ENCODE results near the gene ZFP57. TPM values are rescaled to one million over a fixed set of nuclear protein-coding genes. Genes with fewer than 3 reads are reported as not detected.

ZFP57 gene
- total and polyA plus RNA-seq, 2 experiments from 2014 or later = 0.59 to 0.84 TPM

DNA sequence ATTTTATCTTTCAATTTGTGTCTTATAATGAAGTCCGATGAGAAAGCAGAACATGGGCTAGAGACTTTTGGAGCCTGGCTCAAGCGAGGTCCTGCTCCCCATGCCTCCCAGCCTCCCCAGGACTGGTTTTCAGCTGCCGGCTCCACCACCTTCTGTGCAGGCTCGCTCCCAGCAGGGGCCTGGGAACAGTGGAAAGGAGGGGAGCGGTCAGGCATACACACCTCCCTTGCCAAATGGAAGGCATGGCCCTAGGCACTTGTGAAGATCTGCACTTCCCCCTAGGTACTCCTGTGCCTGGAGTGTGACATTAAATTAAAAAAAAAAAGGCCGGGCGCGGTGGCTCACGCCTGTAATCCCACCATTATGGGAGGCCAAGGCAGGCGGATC is 28.8 kb downstream of the ZFP57 start:
- H4K20me1 ChIP-seq (replicated peaks; ENCODE audit: insufficient read depth) = no peaks in the 10 kb centered on the region
- Mint-ChIP-seq H3K9me3 (no peaks in the 10 kb centered on the region; the same call in 2 of the 3 replicates), H3K4me1 (peaks cover 33% of the 10 kb centered on the region), H3K27me3 (ENCODE audit: insufficient read depth, low read depth, poor library complexity) (peaks cover 2% of the 10 kb centered on the region), H3K4me3 (no peak overlapping the region), H3K27ac (no peak overlapping the region), H3K36me3 (ENCODE audit: low read depth) (no peaks in the 10 kb centered on the region)
- H3K4me3 ChIP-seq = no peak overlapping the region
- DNase-seq (ENCODE audit: low spot score) (no peak), ATAC-seq (no peak; the same call in 2 of the 3 replicates)
- H3K9me2 ChIP-seq (ENCODE audit: insufficient read depth) = no peaks in the 10 kb centered on the region
- no peaks in the 10 kb centered on the region for H3K79me2 ChIP-seq (replicated peaks; ENCODE audit: insufficient read depth)
- H3K27ac ChIP-seq (ENCODE audit: low read depth) = no peak overlapping the region
- no peak overlapping the region for H2AFZ ChIP-seq
- TF ChIP-seq EZH2 (IDR thresholded peaks at IDR 0.05; ENCODE audit: low read depth, unreplicated experiment) (no peak), ZNF462 (CRISPR knock-in tag; IDR thresholded peaks at IDR 0.05) (no peak), STAT1 (IDR thresholded peaks at IDR 0.05; ENCODE audit: unreplicated experiment) (no peak), NANOG (IDR thresholded peaks at IDR 0.05; ENCODE audit: borderline replicate concordance) (no peak), ZNF331 (CRISPR knock-in tag; IDR thresholded peaks at IDR 0.05; ENCODE audit: low read depth) (no peak), REST (IDR thresholded peaks at IDR 0.05; ENCODE audit: unreplicated experiment) (no peak), EZH2phosphoT487 (IDR thresholded peaks at IDR 0.05; ENCODE audit: unreplicated experiment) (no peak), CREB1 (CRISPR knock-in tag; IDR thresholded peaks at IDR 0.05; ENCODE audit: low read depth) (no peak), ZNF114 (CRISPR knock-in tag; IDR thresholded peaks at IDR 0.05) (no peak), JUNB (IDR thresholded peaks at IDR 0.05; ENCODE audit: unreplicated experiment) (no peak), POLR2AphosphoS5 (IDR thresholded peaks at IDR 0.05; ENCODE audit: low read depth) (no peak)
- TF ChIP-seq, protein P1, sequence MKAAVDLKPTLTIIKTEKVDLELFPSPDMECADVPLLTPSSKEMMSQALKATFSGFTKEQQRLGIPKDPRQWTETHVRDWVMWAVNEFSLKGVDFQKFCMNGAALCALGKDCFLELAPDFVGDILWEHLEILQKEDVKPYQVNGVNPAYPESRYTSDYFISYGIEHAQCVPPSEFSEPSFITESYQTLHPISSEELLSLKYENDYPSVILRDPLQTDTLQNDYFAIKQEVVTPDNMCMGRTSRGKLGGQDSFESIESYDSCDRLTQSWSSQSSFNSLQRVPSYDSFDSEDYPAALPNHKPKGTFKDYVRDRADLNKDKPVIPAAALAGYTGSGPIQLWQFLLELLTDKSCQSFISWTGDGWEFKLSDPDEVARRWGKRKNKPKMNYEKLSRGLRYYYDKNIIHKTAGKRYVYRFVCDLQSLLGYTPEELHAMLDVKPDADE (IDR thresholded peaks at IDR 0.05) = no peak
- TF ChIP-seq, protein P2, sequence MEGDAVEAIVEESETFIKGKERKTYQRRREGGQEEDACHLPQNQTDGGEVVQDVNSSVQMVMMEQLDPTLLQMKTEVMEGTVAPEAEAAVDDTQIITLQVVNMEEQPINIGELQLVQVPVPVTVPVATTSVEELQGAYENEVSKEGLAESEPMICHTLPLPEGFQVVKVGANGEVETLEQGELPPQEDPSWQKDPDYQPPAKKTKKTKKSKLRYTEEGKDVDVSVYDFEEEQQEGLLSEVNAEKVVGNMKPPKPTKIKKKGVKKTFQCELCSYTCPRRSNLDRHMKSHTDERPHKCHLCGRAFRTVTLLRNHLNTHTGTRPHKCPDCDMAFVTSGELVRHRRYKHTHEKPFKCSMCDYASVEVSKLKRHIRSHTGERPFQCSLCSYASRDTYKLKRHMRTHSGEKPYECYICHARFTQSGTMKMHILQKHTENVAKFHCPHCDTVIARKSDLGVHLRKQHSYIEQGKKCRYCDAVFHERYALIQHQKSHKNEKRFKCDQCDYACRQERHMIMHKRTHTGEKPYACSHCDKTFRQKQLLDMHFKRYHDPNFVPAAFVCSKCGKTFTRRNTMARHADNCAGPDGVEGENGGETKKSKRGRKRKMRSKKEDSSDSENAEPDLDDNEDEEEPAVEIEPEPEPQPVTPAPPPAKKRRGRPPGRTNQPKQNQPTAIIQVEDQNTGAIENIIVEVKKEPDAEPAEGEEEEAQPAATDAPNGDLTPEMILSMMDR (conservative IDR thresholded peaks at IDR 0.05; ENCODE audit: low read depth in 2 of 2) = no peak
- H3F3A ChIP-seq (replicated peaks; ENCODE audit: low read depth) = no peaks in the 10 kb centered on the region
- H3K27me3 ChIP-seq (ENCODE audit: insufficient read depth) = no peaks in the 10 kb centered on the region
- H3K4me2 ChIP-seq = no peak overlapping the region
- peaks cover 25% of the 10 kb centered on the region for H3K4me1 ChIP-seq (ENCODE audit: insufficient read depth)
- H3K36me3 ChIP-seq (ENCODE audit: insufficient read depth) = no peaks in the 10 kb centered on the region

Measured in GM23338 (cell line).